K562 (cell line): Measurements from ENCODE around the gene NEMP1. TPM values are rescaled to one million over a fixed set of nuclear protein-coding genes. Genes with fewer than 3 reads are reported as not detected.

ENCODE experiments used
- ARHGAP35 ChIP-seq: fragments of 450-650 bp; IDR thresholded peaks from 2 replicates; pipeline ENCODE4 v1.6.1; 2018; ENCODE audit not compliant: partially characterized antibody
- BHLHE40 ChIP-seq: IDR thresholded peaks from 2 replicates; pipeline ENCODE4 v1.6.1; 2011; ENCODE audit warnings: low read length, improper control_type of control experiment
- BMI1 ChIP-seq: fragments of 150-350 bp; IDR thresholded peaks from 2 replicates; pipeline ENCODE4 v1.6.1; 2014; ENCODE audit warnings: low read length
- FOS ChIP-seq: IDR thresholded peaks from 3 replicates; pipeline ENCODE4 v1.6.1; 2011; ENCODE audit not compliant: insufficient read length; ENCODE audit errors: extremely low read depth
- FOXP1 ChIP-seq: sonication (generic); formaldehyde crosslinking; IDR thresholded peaks from 2 replicates; pipeline ENCODE4 v1.8.0; 2022; ENCODE audit warnings: mild to moderate bottlenecking, missing genetic modification reagents
- KDM2B ChIP-seq: fragments of 250-450 bp; sonication (Bioruptor Pico); IDR thresholded peaks from 2 replicates; pipeline ENCODE4 v1.8.0; 2021; ENCODE audit warnings: mild to moderate bottlenecking, moderate library complexity
- PHF20 ChIP-seq: fragments of 450-650 bp; IDR thresholded peaks from 2 replicates; pipeline ENCODE4 v1.6.1; 2018; ENCODE audit not compliant: partially characterized antibody
- SMAD1 ChIP-seq: fragments of 150-350 bp; IDR thresholded peaks from 2 replicates; pipeline ENCODE4 v1.6.1; 2014; ENCODE audit warnings: low read length, low read depth; ENCODE audit not compliant: partially characterized antibody
- SMAD3 ChIP-seq: fragments of 450-650 bp; formaldehyde crosslinking; conservative IDR thresholded peaks from 2 replicates; pipeline ENCODE4 v1.4.0; 2020; ENCODE audit warnings: mild to moderate bottlenecking
- SMAD4 ChIP-seq: fragments of 250-450 bp; sonication (Bioruptor Pico); conservative IDR thresholded peaks from 2 replicates; pipeline ENCODE4 v1.8.0; 2021; ENCODE audit warnings: inconsistent platforms, mild to moderate bottlenecking, moderate library complexity
- SP2 ChIP-seq: IDR thresholded peaks from 2 replicates; pipeline ENCODE4 v1.6.1; 2011; ENCODE audit warnings: mild to moderate bottlenecking, low read depth, low read length, moderate library complexity; ENCODE audit not compliant: poor library complexity, severe bottlenecking; ENCODE audit errors: extremely low read depth
- SUPT5H ChIP-seq: fragments of 450-650 bp; IDR thresholded peaks from 2 replicates; pipeline ENCODE4 v1.6.1; 2016
- TBL1XR1 ChIP-seq, 2 experiments: IDR thresholded peaks; 2 replicates each; pipeline ENCODE4 v1.6.1; 2012; ENCODE audit warnings: improper control_type of control experiment in 2 of 2, low read length in 2 of 2, mild to moderate bottlenecking in 1 of 2
- ZNF444 ChIP-seq: fragments of 250-450 bp; sonication (Bioruptor Pico); IDR thresholded peaks from 2 replicates; pipeline ENCODE4 v1.4.0; 2020; ENCODE audit warnings: mild to moderate bottlenecking, moderate library complexity
- polyA plus RNA-seq, 8 experiments: library from polyadenylated mRNA; depleted of rRNA in 4 of 8; stranded (reverse) in 5 of 8; unstranded in 3 of 8; fragments of >200 nt; fragmentation: Nextera tagmentation in 2 of 8; fragmentation: Illumina TruSeq in 1 of 8; extraction: Ambion mirVana in 2 of 8; extraction: Trizol in 1 of 8; gene quantifications; 2 replicates each; pipeline versions ENCODE4 v1.2.1 to v1.2.3, GENCODE V29; 2011 to 2014; ENCODE audit warnings: inconsistent platforms in 1 of 8, missing spikeins in 1 of 8
- total RNA-seq, 7 experiments: library from RNA; depleted of rRNA in 6 of 7; stranded (reverse); fragments of >200 nt in 6 of 7; fragmentation: Illumina TruSeq in 2 of 7; extraction: Trizol in 2 of 7; gene quantifications; 2 replicates each; pipeline versions ENCODE4 v1.2.1 to v1.2.3, GENCODE V29; 2011 to 2021; ENCODE audit warnings: low replicate concordance in 1 of 7
- TF ChIP-seq, protein P1 (sequence below): fragments of 450-650 bp; IDR thresholded peaks from 2 replicates; pipeline ENCODE4 v1.6.1; 2016; ENCODE audit warnings: mild to moderate bottlenecking, moderate library complexity
- TF ChIP-seq, protein P2 (sequence below): fragments of 450-650 bp; IDR thresholded peaks from one replicate; pipeline ENCODE4 v1.6.1; 2018; ENCODE audit warnings: mild to moderate bottlenecking, moderate library complexity; ENCODE audit not compliant: partially characterized antibody

The NEMP1 gene
- total and polyA plus RNA-seq, 9 of the 15 experiments (the other 6 are each of a cell fraction or from before 2014, with no cell fraction given): 9.5 to 82.2 (median 41.2) TPM

DNA sequence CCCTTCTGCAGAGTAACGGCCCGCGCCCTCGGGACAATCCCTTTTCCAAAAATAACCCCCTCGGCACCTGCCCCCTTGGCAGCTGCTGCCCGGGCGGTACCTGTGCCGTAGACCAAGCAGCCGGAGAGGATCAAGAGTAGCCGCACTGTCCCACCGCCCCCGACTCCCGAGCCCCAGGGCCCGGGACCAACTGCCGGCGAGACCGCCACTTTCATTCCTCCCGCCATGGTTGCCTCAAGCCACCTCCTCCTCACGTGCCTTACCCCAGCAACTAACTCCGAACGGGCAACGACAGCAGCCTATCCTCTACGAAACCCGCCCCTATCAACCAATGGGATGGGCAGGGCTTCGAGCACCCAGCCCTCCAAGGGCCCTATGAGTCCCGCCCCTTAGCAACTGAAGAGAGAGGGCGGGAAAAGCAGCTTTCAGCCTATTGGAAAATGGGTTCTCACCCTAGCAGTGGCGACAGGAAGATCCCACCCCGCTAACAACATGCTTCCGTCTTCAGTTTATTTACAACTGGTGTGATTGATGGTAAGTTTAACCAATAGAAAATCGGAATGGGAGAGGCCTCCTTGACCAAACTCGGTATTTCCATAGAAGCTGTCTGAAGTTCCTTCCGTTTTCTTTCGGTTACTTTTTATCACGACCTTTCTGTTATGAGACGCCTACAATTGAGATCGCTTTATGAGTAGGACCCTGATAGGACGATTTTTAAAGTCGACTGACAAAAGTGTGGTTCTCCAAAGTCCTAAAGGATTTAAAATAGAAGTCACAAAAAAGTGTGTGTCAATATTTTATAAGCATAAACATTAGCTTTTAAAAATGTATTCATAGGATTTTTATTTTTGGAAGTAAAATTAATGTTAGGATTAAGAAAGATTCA lies at the start of gene NEMP1 (continued):
- peak in 1 of 2 experiments; percentile 50; a peak in 2 of 4 replicates for TF ChIP-seq TBL1XR1 (IDR thresholded peaks at IDR 0.05; ENCODE audit: low read length in 2 of 2)
- TF ChIP-seq SMAD3 (CRISPR knock-in tag): 0 out of 2 replicates have a peak, but pooled peaks have one; percentile 37
- peak; percentile 88 for TF ChIP-seq SP2
- peak; percentile 93 for TF ChIP-seq FOS
- TF ChIP-seq, protein P1, sequence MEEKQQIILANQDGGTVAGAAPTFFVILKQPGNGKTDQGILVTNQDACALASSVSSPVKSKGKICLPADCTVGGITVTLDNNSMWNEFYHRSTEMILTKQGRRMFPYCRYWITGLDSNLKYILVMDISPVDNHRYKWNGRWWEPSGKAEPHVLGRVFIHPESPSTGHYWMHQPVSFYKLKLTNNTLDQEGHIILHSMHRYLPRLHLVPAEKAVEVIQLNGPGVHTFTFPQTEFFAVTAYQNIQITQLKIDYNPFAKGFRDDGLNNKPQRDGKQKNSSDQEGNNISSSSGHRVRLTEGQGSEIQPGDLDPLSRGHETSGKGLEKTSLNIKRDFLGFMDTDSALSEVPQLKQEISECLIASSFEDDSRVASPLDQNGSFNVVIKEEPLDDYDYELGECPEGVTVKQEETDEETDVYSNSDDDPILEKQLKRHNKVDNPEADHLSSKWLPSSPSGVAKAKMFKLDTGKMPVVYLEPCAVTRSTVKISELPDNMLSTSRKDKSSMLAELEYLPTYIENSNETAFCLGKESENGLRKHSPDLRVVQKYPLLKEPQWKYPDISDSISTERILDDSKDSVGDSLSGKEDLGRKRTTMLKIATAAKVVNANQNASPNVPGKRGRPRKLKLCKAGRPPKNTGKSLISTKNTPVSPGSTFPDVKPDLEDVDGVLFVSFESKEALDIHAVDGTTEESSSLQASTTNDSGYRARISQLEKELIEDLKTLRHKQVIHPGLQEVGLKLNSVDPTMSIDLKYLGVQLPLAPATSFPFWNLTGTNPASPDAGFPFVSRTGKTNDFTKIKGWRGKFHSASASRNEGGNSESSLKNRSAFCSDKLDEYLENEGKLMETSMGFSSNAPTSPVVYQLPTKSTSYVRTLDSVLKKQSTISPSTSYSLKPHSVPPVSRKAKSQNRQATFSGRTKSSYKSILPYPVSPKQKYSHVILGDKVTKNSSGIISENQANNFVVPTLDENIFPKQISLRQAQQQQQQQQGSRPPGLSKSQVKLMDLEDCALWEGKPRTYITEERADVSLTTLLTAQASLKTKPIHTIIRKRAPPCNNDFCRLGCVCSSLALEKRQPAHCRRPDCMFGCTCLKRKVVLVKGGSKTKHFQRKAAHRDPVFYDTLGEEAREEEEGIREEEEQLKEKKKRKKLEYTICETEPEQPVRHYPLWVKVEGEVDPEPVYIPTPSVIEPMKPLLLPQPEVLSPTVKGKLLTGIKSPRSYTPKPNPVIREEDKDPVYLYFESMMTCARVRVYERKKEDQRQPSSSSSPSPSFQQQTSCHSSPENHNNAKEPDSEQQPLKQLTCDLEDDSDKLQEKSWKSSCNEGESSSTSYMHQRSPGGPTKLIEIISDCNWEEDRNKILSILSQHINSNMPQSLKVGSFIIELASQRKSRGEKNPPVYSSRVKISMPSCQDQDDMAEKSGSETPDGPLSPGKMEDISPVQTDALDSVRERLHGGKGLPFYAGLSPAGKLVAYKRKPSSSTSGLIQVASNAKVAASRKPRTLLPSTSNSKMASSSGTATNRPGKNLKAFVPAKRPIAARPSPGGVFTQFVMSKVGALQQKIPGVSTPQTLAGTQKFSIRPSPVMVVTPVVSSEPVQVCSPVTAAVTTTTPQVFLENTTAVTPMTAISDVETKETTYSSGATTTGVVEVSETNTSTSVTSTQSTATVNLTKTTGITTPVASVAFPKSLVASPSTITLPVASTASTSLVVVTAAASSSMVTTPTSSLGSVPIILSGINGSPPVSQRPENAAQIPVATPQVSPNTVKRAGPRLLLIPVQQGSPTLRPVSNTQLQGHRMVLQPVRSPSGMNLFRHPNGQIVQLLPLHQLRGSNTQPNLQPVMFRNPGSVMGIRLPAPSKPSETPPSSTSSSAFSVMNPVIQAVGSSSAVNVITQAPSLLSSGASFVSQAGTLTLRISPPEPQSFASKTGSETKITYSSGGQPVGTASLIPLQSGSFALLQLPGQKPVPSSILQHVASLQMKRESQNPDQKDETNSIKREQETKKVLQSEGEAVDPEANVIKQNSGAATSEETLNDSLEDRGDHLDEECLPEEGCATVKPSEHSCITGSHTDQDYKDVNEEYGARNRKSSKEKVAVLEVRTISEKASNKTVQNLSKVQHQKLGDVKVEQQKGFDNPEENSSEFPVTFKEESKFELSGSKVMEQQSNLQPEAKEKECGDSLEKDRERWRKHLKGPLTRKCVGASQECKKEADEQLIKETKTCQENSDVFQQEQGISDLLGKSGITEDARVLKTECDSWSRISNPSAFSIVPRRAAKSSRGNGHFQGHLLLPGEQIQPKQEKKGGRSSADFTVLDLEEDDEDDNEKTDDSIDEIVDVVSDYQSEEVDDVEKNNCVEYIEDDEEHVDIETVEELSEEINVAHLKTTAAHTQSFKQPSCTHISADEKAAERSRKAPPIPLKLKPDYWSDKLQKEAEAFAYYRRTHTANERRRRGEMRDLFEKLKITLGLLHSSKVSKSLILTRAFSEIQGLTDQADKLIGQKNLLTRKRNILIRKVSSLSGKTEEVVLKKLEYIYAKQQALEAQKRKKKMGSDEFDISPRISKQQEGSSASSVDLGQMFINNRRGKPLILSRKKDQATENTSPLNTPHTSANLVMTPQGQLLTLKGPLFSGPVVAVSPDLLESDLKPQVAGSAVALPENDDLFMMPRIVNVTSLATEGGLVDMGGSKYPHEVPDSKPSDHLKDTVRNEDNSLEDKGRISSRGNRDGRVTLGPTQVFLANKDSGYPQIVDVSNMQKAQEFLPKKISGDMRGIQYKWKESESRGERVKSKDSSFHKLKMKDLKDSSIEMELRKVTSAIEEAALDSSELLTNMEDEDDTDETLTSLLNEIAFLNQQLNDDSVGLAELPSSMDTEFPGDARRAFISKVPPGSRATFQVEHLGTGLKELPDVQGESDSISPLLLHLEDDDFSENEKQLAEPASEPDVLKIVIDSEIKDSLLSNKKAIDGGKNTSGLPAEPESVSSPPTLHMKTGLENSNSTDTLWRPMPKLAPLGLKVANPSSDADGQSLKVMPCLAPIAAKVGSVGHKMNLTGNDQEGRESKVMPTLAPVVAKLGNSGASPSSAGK: peak; percentile 91
- TF ChIP-seq BHLHE40: peak; percentile 100
- TF ChIP-seq SUPT5H: peak; percentile 91
- TF ChIP-seq ZNF444 (CRISPR knock-in tag): no peak
- TF ChIP-seq SMAD4 (CRISPR knock-in tag): peak; percentile 58
- TF ChIP-seq FOXP1: peak; percentile 23; the same call in 1 of the 2 replicates
- TF ChIP-seq SMAD1: peak; percentile 47
- TF ChIP-seq, protein P2, sequence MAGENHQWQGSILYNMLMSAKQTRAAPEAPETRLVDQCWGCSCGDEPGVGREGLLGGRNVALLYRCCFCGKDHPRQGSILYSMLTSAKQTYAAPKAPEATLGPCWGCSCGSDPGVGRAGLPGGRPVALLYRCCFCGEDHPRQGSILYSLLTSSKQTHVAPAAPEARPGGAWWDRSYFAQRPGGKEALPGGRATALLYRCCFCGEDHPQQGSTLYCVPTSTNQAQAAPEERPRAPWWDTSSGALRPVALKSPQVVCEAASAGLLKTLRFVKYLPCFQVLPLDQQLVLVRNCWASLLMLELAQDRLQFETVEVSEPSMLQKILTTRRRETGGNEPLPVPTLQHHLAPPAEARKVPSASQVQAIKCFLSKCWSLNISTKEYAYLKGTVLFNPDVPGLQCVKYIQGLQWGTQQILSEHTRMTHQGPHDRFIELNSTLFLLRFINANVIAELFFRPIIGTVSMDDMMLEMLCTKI: no peak
- TF ChIP-seq ARHGAP35: no peak
- 0 out of 2 replicates have a peak, but pooled peaks have one; percentile 49 for TF ChIP-seq BMI1
- TF ChIP-seq PHF20: no peak
- no peak for TF ChIP-seq KDM2B (CRISPR knock-in tag)
